Epithelial cell of prostate (primary cell): ENCODE data around the gene YPEL2.
"Not testable (repeated sequence)": the region's sequence is repeated elsewhere in the genome, so short reads cannot be mapped to it uniquely, and the experiment has no call there.

ENCODE experiments used
- DNase-seq: peaks from one replicate; pipeline ENCODE4 v3.0.0-alpha.2; 2011; ENCODE audit warnings: low read depth, low spot score
- H3K27ac ChIP-seq: fragments of 450-650 bp; 2 replicates; pipeline ENCODE4 v1.5.1; 2017; ENCODE audit warnings: mild to moderate bottlenecking

The YPEL2 gene

GRCh38 chr17:59399914-59400313, 68.5 kb downstream of the YPEL2 start:
- no peak overlapping the region for H3K27ac ChIP-seq
- DNase-seq = no peak

DNA sequence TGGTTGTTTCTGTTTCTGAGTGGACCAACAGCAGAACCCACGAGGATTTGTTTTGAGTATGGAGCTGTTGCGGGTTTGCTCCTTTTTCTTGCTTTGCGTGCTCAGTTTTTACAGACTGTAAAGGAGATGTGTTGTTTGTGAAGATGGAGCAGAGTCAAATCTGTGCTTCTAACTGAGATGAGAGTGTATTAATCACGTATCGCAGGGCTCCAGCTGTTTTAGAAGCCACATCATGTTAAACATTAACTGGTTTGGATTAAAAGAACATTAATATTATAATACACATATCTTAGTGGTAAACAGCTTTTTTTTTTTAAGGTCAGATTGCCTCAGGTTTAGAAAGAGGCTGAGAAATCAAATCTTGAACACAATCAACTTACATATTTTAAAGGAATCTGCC, 69.4 kb downstream of the YPEL2 start:
- no peak overlapping the region for H3K27ac ChIP-seq
- no peak for DNase-seq

DNA sequence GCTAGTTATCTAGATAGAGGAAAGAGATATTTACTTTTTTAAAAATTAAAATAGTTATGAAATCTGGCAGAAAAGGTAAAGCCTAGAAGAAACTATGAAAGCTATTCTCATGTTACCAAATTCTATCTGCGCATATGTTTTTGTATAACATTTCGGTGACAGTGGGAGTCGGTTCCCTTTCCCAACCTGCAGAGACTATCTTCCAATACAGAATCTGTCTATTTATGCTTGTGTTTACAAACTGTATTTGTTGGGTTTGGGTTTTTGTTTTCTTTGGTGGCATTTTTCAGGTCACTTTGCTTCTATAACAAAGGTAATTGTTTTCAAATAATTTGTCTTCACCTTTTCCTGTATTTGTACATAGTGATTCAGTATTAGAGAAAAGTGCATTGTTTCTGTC, 69.8 kb downstream of the YPEL2 start:
- H3K27ac ChIP-seq = no peak overlapping the region
- no peak for DNase-seq

GRCh38 chr17:59401725-59402124, 70.3 kb downstream of the YPEL2 start:
- DNase-seq = no peak
- H3K27ac ChIP-seq = no peak overlapping the region

DNA sequence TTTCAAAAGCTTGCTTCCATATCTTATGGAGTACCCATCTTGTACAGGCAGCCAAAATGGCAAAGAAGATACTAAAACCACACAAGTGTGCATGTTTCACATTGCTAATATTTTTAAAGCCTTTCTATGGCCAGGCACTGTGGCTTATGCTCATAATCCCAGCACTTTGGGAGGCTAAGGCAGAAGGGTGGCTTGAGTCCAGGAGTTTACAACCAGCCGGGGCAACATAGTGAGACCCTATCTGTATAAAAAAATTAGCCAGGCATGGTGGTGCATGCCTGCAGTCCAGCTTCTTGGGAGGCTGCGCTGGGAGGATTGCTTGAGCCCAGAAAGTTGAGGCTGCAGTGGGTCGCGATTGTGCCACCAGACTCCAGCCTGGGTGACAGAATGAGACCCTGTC, 71.3 kb downstream of the YPEL2 start:
- no peak for DNase-seq

DNA sequence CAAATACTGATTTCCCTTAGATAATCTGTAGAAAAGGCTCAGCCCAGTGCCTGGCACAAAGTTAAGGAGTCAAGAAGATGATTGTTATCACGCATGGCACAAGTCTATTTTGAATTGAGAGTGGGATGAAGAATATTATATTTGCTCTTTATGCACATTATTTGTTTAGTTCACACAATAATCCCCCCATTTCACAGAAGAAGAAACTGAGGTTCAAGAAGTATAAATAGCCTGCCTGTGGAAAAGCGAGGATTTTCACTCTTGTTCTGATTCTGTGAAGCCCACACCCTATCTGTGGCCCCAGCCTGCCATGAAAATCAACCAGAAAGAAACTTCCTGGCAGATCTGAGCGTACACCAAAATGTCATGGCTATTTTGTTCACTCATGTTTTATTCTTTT, 73.0 kb downstream of the YPEL2 start:
- no peak for DNase-seq
- no peak overlapping the region for H3K27ac ChIP-seq

More for the DNA sequence above, 71.3 kb downstream of the YPEL2 start:
- H3K27ac ChIP-seq = no peak overlapping the region

DNA sequence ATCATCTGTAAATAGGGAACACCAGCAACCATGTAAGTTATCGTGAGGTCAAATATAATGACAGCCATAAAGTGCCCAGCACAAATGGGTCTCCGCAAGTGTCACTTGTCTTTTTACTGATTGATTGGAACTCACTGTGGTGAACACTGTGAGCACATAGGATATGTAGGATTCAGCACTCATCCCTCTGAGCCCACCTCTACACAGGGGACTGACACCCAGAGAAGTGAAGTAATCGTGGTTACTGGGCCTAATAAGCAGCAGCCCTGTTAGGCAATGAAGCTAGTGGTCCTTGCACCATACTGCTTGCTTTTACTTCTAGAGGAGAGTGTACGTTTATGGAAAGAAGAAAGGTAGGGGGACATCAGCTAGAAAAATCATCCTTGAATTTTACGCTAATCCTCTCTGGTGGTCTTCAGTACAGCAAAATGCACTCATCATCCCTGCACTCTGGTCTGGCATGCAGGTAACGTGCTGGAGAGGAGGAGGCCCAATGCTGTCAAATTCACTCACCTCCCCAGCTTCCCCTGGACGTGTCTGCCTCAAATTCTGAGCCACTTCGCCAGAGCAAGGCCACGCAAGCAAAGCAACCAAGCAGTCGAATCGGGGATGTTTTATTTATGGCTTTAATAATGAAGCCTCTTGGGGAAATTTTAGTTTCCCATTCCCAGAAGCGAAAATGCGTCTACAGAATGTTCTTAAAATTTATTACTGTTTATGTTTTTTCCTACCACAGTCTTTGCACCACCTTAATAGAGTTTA, 74.7 kb downstream of the YPEL2 start:
- H3K27ac ChIP-seq = no peak overlapping the region
- DNase-seq = no peak

DNA sequence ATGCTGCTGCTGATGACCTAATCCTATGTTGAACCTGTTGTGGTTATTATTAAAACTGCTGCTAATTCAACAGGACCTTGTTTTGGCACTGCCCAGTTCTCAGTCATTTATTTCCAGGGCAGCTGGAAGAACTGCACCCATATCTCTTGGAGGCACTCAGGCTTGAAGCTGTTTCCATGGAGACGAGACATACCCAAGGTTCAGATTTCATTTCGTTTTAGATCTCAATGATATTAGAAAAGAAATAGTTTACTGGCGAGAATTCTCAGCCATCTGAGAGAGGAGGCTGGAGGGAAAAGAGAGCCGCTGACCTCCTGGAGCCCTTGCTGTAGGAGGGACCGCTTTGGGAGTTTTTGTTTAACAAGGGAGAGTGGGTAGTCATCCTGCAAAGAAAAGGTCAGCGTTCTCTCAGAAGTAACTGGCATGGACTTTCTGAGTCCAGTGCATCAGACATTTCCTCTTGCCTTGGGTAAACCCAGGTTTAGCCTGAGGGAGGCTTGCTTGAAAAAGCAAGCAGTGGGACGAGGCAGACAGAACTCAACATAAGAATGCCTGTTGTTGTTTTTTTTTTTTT, 75.4 kb downstream of the YPEL2 start:
- DNase-seq = no peak
- no peak overlapping the region for H3K27ac ChIP-seq

DNA sequence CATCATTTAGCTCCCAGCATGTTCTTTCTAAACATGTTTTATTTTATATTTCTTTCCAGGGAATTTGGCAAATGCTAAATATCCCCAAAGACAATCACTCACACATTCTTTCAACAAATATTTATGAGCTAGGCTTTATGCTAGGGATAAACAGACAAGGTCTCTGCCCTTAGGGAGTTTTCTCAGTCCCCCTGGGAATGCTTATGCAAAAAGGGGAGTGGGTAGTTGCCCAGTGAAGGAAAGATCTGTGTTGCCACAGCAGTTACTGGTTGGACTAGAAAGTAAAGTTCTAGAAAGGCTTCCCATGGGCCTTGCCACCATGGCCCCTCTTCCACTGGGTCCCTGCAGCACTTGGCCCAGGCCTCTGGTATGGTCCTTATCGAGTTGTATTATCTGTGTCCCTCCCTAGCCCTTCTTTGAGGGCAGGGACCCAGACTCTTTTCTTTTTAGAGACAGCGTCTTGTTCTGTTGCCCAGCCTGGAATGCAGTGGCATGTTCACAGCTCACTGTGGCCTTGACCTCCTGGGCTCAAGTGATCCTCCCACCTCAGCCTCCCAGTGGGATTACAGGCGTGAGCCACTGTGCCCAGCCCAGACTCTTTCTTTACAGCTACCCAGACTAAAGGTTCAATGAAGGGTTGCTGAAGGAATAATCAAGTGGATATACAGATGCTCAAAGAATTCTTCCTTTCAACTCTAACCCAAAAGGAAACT, 78.0 kb downstream of the YPEL2 start:
- no peak for DNase-seq
- H3K27ac ChIP-seq = no peak overlapping the region

GRCh38 chr17:59410049-59410437, 78.6 kb downstream of the YPEL2 start:
- H3K27ac ChIP-seq = no peak overlapping the region
- no peak for DNase-seq

- not testable (repeated sequence) for DNase-seq, H3K27ac ChIP-seq
Observed at GRCh38 chr17:59412431-59412830, 81.0 kb downstream of the YPEL2 start.

- DNase-seq = no peak
- H3K27ac ChIP-seq = no peak overlapping the region
Observed at GRCh38 chr17:59413014-59413766, 81.7 kb downstream of the YPEL2 start.

GRCh38 chr17:59415397-59415796, 83.9 kb downstream of the YPEL2 start:
- DNase-seq = no peak
- H3K27ac ChIP-seq = no peak overlapping the region

GRCh38 chr17:59416184-59416583, 84.7 kb downstream of the YPEL2 start:
- DNase-seq = no peak
- no peak overlapping the region for H3K27ac ChIP-seq

DNA sequence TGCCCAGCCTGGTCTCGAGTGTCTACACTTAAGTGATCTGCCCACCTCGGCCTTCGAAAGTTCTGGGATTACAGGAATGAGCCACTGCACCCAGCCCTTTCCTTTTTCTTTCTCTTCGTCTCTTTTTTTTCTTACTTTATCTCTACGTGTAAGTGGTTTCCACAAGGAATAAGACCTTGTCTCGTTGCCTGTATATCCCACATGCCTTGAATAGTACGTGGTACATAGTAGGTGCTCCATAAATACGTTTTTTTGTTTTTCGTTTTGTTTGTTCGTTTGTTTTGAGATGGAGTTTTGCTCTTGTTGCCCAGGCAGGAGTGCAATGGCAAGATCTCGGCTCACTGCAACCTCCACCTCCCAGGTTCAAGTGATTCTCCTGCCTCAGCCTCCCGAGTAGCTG, 86.0 kb downstream of the YPEL2 start:
- no peak for DNase-seq

DNA sequence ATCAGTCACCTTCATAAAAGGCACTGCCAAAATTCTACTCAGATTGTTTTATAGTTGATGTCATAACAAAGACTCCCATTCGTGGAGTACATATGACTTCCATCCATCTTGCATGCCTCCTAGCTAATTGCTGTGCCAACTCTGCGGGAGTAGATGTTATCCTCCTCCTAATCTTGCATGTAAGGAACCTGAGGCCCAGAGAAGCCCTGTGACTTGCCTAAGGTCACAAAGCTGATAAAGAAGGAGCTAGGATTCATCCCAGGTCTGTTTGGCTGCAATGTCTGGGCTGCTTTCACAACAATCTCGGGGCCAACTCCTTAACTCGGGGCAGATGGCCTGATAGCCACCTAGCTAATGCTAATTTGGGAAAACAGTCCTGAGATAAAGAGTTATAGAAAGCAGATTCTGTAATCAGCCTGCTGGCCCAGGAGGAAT, 87.3 kb downstream of the YPEL2 start:
- H3K27ac ChIP-seq = no peak overlapping the region
- no peak for DNase-seq

More for the DNA sequence above, 86.0 kb downstream of the YPEL2 start:
- H3K27ac ChIP-seq = no peak overlapping the region

DNA sequence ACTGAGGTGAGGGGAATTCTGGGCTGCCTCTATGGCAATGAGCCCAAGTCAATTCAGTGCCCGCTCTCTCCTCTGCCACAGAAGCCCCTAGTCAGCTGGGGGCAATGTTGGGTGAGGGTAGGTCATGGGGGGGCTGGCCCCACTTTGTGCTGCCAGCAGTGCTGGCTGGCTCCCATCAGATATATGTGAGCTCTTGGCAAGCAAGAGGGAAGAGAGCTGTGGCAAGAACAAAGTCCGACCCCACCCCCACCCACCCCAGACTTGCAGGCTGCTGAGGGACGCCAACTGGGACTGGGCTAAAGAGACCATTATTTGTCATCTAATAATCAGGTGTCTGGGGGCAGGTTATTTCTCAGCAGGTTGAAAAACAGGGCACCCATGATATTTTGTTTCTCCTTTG, 89.4 kb downstream of the YPEL2 start:
- no peak for DNase-seq
- no peak overlapping the region for H3K27ac ChIP-seq

- H3K27ac ChIP-seq = no peak overlapping the region
- DNase-seq = no peak
Observed at GRCh38 chr17:59421722-59422121, 90.3 kb downstream of the YPEL2 start.

GRCh38 chr17:59423137-59423724, 91.8 kb downstream of the YPEL2 start:
- no peak for DNase-seq
- H3K27ac ChIP-seq = no peak overlapping the region

DNA sequence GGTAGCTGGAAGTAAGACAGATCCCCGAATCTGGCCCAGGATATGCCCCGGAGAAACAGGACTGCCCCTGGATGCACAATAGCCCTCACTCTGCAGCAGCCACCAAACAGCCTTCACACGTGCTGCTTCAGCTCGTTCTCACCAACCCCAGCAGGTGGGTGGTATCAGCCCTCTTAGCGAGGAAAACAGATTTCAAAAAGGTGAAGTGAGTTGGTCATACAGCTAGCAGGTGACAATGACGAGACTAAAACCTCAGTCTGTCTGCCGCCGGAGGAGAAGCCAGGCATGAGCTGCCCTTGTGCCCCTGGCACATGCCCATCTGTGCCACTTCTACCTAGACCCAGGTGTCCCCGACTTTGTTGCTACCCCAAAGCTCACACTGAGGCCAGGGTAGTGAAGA, 92.4 kb downstream of the YPEL2 start:
- DNase-seq = no peak
- H3K27ac ChIP-seq = no peak overlapping the region
